DMS79 treated with DMSO at 0.1 percent for 48 hours (cell line): ENCODE measurements around the gene CWH43.
"Not testable (repeated sequence)": the region's sequence is repeated elsewhere in the genome, so short reads cannot be mapped to it uniquely, and the experiment has no call there.

Source experiments
- DNase-seq: peaks from one replicate; lab custom pipeline; 2025; lab: John Stamatoyannopoulos, UW

Gene CWH43

DNA sequence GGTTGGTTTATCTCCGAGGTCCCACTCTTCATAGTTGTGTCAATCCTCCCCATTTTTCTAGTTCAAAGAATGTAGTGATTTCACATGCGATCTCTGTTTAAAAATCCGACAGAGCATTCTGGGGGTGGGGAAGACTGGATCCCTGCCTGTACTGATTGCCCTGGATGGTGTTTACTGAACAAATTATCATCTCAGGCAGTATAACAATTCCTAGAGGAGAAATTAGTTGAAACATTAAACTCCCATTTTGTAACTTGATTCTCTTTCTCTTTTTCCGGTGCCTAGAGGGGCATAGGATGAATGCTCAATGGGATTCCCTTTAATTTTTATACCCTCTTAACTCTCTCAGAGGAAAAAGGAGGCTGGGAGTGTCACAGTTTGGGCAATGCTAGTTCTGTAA is 10.0 kb upstream of the CWH43 start:
- DNase-seq = no peak

DNA sequence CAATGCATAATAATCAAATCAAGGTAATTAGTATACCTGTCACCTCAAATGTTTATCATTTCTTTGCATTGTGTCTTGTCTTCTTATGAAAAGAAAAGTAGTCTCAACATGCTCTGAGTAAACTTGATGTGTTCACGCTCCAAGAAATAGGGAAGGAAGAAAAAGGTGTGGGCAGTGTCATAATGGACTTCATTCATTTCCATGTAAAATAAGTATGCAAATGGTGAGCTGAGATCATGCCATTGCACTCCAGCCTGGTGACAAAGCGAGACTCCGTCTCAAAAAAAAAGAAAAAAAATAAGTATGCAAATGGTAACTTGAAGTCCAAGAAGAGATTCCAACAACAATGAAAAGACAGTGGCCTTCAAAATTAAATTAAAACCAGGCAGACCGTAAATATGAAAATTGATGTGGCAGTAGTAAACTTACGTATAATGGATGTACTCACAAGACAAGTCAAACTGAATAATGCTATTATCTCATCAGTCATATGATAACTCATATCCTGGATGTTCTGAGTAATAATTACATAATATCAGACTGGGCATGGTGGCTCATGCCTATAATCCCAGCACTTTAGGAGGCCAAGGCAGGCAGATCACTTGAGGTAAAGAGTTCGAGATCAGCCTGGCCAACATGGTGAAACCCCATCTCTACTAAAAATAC is 6.0 kb upstream of the CWH43 start:
- no peak for DNase-seq

DNA sequence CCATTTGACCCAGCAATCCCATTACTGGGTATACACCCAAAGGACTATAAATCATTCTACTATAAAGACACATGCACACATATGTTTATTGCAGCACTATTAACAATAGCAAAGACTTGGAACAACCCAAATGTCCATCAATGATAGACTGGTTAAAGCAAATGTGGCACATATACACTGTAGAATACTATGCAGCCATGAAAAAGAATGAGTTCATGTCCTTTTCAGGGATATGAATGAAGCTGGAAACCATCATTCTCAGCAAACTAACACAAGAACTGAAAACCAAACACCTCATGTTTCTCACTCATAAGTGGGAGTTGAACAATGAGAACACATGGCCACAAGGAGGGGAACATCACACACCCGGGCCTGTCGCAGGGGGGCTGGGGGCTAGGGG is 2.1 kb upstream of the CWH43 start:
- not testable (repeated sequence) for DNase-seq

- no peak for DNase-seq
These were observed 486 bp upstream of the CWH43 start for GRCh38 chr4:48985602-48985975.

GRCh38 chr4:48986654-48987164 is 634 bp downstream of the CWH43 start:
- DNase-seq = no peak

GRCh38 chr4:48989461-48990203 is 3.6 kb downstream of the CWH43 start:
- DNase-seq = no peak

GRCh38 chr4:48991357-48991756 is 5.3 kb downstream of the CWH43 start:
- DNase-seq = no peak

GRCh38 chr4:48997962-48998361 is 11.9 kb downstream of the CWH43 start:
- DNase-seq = no peak

- DNase-seq = no peak
These were observed 12.4 kb downstream of the CWH43 start for GRCh38 chr4:48998440-48998839.

DNA sequence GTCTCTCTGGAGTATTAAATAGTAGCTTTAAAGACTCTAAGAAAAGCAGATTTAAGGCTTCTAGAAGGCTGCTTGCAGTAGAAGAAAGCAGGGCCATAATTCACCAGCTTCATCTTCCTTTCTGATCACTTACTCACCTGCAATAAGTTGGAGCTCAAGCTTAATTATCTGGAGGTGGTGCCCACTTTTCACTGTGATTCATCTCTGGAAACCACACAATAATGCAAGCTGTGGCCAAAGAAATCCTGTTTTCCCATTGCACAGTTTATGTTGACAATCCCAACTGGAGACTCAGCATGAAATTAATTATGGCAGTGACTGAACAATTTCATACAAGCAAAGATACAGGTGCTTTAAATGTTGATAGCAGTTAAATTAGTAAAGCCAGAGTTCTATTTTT is 14.7 kb downstream of the CWH43 start:
- no peak for DNase-seq

DNA sequence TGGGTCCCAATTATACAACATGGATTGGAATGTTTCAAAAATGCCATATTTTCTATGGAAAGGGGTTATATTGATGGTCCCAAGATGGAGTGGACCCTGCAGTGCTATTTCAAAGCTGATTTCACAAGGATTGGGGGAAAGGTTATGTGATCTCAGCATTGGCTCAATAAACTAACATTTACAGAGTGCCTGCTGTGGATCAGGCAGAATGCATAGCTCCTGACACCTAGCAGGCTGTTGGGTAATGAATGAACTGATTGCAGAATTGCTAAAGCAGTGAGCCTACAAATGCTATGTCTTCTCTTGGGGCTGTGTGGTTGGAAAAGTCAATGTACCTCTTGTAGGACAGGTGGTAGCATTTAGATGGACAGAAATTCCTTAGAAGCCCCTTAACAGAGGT is 16.9 kb downstream of the CWH43 start:
- no peak for DNase-seq

- no peak for DNase-seq
These were observed 32.7 kb downstream of the CWH43 start for GRCh38 chr4:49018718-49019295.

DNA sequence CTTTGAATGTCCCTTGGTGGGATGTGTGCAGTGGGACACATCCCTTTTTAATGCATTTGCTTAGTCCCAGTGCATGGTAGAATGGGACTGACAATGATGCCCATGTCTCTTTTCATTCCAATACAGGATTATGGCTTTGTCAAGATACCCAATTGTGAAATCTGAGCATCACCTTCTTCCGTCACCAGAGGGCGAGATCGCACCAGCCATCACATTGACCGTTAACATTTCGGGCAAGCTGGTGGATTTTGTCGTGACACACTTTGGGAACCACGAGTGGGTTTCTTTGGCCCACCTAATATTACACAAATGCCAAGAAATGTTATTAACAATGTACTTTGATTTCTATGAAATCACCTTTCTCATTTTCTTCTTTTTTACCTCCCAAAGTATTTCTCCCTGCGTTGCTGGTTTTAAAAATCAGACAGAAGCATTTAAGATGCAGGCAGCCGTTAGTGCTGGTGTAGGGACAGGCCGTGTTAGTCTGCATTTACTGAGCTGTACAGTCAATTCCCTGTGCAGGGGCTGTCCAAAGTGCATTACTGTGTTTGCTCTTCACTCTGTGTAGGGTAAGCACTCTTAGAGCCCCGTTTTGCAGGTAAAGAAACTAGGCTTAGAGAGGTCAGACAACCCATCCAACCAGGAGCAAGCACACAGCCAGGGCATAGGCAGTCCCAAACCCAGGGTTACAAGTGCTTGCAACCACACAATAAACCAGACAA is 46.5 kb downstream of the CWH43 start:
- DNase-seq = no peak

DNA sequence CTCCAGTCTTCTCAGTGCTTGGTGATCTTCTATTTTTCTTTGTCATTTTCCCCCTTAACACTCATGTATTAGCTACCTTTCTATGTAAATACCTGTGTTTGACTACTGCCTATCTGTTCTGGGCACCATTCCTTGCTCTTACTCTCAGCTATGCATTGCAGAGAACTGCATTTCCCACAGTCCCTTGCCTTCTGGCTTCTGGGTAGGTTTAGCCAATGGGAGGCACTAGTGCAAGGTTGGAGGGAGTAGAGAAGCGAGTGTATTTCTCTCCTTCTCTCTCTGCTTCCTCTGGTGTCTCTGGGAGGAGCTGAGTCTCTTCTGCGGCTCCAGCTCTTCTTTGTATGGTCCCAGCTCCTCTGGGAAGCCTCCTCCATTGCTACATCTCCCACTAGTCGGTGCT is 50.5 kb downstream of the CWH43 start:
- DNase-seq = no peak

GRCh38 chr4:49044270-49044669 is 58.2 kb downstream of the CWH43 start:
- DNase-seq = no peak

DNA sequence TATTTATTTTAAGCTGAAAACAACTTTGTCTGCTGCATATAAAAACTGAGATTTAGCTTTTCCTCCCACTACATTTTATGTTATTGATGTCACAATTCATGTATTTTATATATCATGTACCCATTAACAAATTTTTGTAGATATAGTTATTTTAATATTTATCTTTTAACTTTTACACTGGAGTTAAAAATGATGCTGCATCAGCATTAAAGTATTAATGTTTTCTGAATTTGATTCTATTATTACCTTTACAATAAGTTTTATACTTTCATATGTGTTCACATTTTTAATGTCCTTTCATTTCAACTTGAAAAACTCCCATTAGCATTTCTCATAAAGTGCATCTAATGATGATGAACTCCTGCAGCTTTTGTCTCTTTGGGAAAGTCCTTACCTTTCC is 72.2 kb downstream of the CWH43 start:
- no peak for DNase-seq

DNA sequence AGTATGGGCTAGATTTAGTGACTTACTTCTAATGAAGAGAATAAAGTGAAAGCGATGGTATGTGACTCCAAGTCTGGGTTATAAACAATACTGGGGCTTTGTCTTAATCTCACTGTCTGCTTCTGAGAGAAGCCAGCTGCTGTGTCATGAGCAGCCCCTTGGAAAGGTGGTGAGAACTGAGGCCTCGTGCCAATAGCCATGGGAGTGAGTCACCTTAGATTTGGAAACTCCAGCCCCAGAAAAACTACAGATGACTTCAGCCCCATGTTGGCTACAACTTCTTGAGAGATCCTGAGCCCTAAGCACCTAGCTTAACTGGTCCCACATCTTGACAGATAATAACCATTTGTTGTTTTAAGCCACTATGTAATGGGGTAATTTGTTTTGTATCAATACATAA is 77.6 kb downstream of the CWH43 start:
- no peak for DNase-seq

GRCh38 chr4:49072196-49072595 is 86.1 kb downstream of the CWH43 start:
- DNase-seq = not testable (repeated sequence)

- DNase-seq = not testable (repeated sequence)
These were observed 105.8 kb downstream of the CWH43 start for GRCh38 chr4:49091883-49092282.

DNA sequence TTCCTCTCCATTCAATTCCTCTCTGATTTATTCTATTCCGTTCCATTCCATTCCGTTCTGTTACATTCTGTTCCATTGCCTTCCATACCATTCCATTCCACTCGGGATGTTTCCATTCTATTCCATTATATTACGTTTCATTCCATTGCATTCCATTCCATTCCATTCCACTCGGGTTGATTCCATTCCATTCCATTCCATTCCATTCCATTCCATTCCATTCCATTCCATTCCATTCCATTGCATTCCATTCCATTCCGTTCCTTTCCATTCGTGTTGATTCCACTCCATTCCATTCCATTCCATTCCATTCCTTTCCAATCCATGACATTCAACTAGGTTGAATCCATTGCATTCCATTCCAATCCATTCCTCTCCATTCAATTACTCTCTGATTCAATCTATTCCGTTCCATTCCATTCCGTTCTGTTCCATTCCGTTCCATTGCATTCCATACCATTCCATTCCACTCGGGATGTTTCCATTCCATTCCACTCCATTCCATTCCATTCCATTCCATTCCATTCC is 106.6 kb downstream of the CWH43 start:
- not testable (repeated sequence) for DNase-seq

GRCh38 chr4:49096215-49096614 is 110.1 kb downstream of the CWH43 start:
- not testable (repeated sequence) for DNase-seq

DNA sequence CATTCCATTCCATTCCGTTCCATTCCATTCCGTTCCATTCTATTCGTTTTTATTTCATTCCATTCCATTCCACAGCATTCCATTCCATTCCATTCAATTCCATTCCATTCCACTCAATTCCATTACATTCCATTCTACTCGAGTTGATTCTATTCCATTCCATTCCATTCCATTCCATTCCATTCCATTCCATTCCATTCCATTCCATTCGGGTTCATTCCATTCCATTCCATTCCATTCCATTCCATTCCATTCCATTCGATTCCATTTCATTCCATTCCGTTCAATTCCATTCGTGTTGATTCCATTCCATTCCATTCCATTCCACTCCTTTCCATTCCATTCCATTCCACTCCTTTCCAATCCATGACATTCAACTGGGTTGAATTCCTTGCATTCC is 110.6 kb downstream of the CWH43 start:
- DNase-seq = not testable (repeated sequence)
